NCI-H1694 treated with DMSO at 0.1 percent for 48 hours (cell line): Measurements from ENCODE around the gene DUSP7.
"Not testable (repeated sequence)": the region's sequence is repeated elsewhere in the genome, so short reads cannot be mapped to it uniquely, and the experiment has no call there.

ENCODE experiments used
- DNase-seq: peaks from one replicate; lab custom pipeline; 2025; lab: John Stamatoyannopoulos, UW

Gene DUSP7

DNA sequence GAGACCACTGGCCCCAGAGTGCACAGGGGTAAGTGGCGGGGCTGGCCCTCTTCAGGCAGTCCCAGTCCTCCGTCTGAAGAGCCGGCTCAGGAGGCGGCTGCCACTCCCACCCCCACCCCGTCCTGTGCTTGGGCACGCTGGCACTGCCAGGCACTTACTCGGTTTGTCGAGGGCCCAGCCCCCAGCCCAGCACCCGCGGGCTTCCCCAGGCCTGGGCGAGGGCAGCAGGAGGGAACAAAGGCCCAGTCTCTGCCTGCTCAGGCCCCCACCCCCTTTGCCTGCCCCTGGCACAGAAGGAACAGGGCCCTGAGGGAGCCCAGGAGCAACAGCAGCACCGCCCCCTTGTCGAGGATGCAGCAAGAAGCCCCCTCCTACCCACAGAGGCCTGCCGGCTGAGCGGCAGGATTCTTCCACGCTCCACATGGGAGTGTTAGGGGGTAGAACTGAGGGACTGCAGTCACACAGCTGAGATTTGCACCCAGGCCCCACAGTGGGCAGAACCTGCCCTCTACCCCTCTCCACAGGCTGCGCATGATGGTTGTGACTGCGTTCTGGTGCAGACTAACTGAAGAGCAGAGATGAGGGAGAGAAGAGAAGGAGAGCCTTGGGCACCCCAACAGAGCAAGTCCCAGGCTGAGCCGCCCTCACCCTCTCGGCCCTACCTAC lies 8.9 kb downstream of the DUSP7 start:
- DNase-seq, result no peak

DNA sequence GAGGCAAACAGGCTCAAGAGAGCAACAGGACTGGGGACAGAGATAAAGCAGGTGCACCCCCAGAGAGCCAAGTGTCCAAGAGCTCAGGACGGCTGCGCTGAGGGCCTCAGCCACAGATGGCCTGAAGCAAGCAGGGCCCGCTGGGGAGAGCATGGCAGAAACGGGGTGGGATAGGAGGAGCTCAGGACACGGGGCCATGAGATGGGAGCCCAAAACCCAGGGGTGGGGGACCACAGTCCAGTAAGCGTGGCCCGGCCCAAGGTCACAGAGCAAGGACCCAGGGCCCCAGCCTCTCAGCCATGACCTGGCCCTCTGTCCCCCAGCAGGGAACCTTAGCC lies 9.5 kb downstream of the DUSP7 start:
- no peak for DNase-seq

DNA sequence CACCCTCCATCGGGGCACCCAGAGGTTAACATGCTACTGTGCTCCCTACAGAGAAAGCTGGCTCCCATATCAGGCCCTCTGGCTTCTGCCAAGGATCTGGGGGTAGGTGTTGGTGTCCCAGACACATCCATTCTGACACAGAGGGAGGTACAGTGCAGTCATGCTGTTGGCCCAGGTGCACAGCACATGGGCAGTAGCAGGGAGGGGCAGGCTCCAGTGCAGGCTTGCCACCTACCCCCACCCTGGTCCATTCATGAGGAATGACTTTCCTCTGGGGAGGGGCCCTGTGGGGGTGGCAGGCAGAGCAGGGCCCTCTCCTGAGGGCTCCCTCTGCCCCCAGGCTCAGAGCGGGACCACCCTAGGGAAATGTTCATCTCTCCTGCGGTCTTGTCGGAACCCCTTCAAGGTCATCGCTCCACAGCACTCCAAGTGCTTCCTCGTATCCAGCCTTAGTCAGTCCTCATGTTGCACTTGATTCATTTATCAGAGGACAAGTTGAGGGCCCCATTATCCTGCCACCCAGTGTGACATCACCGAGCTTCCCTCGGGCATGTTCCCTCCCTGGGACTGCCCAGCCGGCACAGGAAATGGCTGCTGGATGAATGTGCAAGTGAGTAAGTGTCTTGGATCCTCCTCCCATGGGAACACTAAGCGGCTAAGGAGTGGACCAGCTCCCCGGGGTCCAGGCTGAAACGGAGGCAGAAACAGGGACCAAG lies 10.0 kb downstream of the DUSP7 start:
- no peak for DNase-seq

DNA sequence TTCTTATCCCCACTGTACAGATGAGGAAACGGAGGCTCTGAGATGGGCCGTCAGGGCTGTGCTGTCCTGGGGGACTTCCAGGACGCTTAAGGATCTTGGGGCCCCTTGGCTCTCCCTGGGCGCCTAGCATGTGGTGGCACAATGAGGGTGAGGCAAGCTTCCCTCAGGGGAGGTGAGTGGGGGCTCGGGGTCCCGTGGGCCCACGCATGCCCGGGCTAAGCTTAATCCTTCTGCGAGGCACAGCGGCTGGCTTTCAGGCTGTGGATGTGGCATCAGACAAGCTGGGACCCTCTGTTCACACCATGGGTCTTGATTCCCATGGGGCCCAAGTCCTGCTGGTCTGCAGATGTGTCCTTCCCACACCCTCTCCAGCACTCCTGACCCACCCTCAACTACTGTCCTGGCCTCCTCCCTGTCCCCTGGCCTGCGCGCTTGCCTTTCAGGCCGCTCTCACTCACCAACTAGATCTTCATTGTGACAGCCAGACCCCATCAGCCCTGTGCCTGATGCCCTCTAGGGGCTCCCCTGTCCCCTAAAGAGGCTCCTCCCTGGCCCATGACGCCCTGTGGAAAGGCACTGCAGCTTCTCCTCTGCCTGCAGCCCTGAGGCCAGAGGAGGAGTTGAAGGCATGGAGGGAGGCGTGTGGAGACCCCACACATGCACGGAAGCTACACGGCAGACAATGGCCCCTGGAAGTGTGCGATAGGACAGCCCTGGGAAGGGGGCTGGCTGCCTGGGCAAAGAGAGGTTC lies 11.3 kb downstream of the DUSP7 start:
- no peak for DNase-seq

DNA sequence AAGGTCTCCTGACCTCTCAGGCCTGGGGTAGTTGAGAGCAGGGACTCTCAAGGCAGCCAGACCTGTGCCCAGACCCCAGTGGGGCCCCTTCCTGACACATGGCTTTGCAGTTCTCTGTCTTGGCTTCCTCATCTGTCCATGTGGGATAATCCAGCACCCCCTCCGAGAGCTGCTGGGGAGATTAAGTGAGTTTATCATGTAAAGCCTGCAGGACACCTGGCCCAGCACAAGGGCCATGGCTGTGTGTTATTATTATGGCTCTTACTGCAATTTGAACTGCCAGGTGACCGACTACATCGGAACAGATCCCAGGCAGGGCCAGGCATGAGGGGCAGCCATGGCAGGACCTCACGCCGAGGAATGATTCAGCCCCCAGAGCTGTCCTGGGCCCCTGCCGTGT lies 12.6 kb downstream of the DUSP7 start:
- no peak for DNase-seq

DNA sequence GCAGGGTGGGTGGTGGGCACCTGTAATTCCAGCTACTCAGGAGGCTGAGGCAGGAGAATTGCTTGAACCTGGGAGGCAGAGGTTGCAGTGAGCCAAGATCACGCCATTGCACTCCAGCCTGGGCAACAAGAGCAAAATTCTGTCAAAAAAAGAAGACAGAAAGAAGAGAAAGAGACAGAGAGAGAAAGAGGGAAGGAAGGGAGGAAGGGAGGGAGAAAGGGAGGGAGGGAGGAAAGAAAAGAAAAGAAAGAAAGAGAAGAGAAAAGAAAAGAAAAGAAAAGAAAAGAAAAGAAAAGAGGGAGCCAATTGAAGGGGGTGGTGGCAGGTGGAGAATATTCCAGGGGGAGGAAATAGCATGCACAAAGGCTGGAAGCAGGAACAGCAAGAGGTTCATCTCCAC lies 13.3 kb downstream of the DUSP7 start:
- not testable (repeated sequence) for DNase-seq

DNA sequence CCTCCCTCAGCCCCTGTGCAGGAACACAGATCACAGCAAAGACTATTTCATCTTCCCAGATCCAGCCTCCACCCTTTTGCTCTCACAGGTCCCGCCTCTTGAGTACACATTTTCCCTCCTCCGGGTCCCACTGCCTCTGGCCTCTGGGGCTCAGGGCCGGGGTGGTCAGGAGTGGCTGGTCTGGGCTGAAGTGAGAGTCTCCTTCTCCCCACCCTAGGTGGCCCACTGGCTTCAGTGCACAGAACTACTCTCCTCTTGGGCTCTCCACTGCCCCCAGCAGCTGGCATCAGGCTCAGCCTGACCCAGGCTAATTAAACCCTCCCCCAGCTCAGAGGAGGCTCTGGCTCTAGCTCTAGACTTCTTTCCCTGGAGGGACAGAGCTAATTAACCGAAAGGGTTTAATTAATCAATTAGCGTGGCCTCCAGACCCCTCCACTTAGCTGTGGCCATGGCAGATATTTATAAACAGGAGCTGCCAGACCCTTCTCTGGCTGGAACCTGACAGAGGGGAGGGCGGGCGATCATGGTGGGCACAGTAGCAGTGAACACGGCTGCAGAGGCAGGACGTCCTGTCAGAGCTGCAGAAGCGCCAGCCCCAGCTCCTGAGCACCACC lies 15.1 kb downstream of the DUSP7 start:
- DNase-seq, result peak; percentile 5

DNA sequence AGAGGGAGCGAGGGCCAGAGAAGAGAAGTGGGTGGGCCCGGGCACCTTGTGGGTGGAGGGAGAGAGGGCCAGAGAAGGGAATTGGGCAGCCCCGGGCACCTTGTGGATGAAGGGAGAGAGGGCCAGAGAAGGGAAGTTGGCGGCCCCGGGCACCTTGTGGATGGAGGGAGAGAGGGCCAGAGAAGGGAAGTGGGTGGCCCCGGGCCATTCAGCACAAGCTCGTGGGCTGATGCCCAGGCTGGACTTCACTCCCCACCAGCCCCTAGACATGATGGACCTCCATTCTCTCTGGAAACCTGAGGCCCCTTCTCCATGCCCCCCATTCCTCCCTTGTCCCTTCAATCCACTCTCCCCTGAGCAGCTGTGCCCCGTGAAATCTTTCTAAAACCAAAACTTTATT lies 15.8 kb downstream of the DUSP7 start:
- DNase-seq, result no peak

DNA sequence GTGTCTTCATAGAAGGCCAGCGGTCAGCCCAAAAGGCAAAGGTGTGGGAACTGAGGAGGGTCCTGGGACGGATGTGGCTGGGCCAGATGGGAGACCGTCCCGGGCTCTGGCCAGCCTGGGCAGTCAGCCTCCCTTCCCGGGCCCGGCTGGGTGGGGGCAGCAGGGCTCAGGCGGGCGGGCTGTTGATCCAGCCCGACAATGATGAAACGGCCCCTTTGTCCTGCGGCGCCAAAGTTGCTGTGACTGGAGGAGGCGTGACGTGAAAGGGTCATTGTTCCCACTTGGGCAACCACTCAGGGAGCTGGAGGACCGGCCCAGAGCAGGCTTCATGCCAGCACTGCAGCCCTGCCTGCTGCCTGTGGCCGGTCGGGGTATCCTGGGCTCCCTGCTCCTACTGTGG lies 16.5 kb downstream of the DUSP7 start:
- no peak for DNase-seq

DNA sequence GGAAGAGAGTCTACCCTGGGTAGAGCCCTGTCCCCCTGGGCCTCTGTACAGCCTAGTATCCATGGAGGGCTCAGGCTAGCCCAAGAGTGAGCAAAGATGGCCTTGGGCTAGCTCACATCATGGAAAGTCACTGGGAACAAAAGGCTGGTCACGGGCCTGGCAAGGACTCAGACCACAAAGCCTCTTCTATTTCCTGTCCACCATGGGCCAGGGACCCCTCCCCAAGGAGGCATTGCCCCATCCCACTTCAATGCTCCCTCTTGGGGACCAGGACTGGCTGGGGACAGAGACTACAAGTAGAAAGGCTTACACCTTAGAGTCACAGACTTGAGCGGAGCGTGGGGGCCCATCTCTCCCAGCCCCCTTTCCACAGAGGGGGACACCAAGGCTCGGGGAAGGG lies 16.9 kb downstream of the DUSP7 start:
- DNase-seq, result no peak

DNA sequence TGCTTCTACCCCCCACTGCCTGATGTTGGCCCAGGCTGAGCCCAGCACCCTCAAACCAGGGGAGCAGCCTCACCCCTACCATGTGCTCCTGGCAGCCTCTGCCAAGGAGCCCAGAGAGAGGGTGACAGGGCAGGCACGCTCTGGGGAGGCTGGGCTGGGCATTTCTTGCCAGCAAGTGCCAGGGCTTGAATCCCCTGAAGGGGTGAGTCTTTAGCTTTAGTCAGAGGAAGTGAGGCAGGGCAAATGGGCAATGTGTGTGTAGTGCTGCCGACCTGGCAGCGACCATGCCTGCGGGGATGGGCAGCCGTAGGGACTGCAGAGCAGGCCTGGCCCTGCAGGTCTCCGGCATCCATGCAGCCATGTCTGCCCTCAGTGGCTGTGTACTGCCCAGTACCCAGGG lies 18.1 kb downstream of the DUSP7 start:
- no peak for DNase-seq

DNA sequence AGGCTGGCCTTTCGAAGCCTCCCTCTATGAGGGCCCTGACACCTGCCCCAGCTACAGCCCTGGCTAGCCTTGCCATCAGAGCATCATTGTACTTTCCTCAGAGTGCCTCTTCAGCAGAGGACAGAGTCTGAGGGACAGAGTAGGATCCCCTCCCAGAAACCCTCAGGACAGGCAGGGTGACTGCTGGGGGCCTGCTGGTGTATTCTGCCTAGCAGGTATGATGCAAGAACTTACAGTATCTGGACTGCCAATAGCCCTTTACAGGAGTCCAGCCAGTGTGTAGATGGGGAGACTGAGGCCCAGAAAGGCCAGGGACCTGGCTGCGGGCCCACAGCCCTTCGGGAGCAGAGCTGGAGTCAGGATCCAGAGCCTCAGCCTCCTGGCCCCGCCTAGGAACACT lies 19.1 kb downstream of the DUSP7 start:
- DNase-seq, result no peak

DNA sequence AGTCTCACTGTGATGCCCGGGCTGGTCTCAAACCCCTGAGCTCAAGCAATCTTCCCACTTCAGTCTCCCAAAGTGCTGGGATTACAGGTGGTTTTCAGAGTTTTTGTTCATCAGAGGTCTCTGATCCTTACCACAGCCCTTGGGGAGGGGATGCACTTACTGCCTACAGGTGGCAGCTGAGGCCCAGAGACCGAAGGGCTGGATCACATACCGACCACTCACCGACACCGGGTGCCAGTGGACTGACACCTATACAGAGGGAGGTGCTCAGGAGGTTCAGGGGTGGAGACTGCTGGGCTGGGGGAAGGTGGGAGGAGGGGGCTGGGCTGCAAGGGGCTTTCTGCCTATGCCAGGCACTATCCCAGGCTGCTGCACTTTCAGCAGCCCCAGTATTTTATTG lies 19.5 kb downstream of the DUSP7 start:
- DNase-seq, result no peak

DNA sequence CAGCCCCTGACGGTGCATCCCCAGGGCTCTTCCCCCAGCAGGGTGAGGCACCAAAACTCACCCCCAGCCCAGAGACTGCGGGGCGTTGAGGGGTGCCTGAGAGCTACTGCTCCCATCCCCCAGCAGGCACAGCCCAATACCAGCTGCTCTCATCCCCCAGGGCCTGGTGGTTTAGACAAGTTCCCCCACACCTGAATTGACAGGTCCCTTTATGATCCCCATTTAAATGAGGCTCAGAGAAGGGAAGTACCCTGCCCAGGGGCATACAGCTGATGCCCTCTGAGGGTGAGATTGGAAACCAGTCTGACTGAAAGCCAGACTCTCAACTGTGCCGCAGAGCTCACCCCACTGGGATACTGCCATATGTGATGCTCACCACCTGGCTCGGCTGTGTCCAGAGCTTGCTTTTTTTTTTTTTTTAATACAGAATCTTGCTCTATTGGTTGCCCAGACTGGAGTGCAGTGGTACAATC lies 20.1 kb downstream of the DUSP7 start:
- DNase-seq, result no peak

DNA sequence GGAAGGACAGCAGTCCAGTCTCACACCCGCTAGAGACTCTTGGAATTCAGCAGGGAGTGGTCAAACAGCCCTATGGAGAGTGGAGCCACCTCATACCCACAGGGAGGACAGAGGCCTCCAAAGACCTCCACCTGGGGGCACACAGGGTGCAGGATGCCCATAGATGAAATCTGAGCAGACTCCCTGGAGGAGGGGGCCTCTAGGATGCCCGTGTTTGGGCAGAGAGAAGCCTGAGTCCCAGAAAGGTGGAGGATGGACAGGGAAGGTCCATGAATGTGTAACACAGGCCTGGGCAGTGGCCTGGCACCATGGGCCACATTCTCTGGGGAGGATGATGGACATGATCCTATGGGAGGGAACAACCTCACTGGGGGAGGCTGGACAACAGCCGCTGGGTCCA lies 21.7 kb downstream of the DUSP7 start:
- DNase-seq, result no peak

DNA sequence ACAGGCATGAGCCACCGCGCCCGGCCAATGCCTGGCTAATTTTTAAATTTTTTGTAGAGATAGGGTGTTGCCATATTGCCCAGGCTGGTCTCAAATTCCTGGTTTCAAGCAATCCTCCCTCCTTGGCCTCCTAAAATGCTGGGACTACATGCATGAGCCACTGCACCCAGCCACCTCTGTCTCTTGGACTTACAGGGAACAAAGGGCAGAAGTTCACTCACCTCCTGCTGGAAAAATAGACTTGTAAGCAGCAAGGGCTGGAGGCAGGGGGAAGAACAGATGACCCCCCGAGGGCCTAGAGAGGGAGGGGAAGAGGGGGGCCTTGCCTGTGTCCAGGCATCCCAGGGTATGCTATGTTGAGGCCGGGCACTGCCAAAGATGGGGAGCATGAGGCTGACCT lies 22.2 kb downstream of the DUSP7 start:
- DNase-seq, result no peak

DNA sequence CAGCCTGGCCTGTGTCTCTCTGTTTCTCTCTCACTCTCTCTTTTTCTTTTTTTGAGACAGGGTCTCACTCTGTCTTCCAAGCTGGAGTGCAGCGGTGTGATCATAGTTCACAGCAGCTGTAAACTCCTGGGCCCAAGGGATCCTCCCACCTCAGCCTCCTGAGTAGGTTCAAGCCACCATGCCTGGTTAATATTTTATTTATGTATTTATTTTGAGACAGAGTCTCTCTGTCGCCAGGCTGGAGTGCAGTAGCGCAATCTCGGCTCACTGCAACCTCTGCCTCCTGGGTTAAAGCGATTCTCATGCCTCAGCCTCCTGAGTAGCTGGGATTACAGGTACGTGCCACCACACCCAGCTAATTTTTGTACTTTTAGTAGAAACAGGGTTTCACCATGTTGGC lies 22.6 kb downstream of the DUSP7 start:
- not testable (repeated sequence) for DNase-seq

DNA sequence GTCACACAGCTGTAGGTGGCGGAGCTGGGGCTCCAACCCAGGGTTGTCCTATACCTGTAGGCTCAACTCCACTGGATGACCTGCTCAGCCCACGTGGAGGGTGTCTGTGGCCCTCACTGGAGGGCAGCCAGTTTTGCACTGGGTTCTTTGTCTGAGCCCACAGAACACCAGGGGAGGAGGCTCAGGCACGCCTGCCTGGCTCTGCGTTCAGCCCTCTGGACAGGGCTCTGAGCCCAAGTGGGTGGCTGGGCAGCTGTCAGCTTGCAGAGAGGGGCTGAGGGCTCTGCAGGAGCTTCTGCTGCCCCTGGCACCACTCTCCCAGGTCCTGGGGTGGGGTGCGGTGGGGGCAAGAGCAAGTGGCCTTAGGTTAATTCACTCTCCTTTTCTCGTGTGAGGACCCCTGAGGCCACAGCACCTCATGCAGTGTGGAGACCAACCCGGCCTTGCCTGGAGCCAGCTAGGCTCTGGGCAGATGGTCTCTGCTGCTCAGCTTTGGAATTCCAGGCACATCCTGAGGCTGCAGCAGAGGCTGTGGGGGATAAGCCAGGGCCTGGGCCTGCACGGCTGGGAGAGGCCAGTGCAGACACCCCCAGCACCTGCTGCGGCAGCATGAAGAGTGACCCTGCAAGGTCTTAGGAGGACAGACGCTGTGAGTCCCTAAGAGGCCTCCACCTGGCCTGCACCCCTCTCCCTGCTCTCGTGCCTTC lies 23.5 kb downstream of the DUSP7 start:
- no peak for DNase-seq

DNA sequence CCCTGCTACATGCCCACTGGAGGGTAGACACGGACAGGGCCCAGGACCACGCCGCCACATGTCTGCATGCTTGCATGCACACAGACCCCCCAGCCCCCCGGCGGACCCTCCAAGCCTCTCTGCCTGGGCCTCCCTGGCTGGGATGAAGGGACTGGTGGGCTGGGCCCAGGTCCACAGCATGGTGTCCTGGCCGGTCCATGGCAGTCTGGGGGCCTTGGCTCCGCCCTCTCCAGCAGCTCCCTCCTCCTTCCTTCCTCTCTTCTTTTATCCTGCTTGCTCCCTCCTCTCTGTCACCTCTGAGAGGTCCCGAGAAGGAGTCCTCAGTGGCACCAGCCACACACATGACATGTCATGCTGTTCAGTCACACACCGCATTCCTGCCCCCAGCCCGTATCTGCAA lies 24.5 kb downstream of the DUSP7 start:
- DNase-seq, result no peak

DNA sequence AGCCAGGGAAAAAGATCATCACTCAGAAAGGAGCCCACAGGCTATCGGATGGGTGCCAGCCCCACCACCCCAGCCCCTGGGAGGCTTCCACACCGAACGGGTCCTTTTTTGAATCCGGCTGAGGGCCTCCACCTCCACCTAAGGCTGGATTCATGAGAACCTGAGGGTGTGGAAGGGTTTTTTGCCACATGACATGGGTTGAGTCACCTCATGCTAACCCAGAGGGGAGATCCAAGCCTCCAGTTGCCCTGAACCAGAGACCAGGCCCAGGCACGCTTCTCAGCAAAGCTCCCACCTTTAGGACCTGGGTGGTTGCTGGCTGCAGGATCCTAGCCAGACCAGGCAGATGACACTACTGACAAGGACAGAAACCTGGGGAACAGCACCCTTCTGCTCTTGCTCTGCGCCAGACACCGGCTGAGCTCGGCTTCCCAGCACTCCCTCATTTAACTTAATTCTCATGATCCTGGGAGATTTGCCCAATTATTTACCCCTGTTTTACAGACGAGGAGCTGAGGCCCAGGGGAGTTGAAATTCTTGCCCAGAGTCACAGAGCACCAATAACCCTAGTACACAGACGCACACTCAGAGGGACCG lies 25.6 kb downstream of the DUSP7 start:
- DNase-seq, result no peak

DNA sequence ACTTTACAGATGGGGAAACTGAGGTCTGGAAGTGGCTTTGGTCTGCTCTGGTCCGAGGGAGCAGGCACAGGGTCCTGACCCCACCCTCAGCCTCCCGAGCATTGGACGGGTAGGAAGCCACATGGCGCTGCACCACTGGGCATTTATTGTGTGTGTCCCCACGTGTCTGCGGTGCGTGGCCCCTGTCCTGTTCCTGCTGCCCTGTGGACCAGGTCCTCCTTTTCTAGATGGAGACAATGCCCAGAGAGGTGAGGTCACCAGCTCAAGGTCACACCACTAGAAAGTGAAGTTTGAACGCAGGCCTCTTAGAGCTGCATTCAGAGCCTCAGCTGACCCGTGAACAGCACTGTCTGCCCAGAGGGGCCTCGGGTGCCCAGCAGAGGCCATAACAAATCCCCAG lies 26.8 kb downstream of the DUSP7 start:
- DNase-seq, result no peak

DNA sequence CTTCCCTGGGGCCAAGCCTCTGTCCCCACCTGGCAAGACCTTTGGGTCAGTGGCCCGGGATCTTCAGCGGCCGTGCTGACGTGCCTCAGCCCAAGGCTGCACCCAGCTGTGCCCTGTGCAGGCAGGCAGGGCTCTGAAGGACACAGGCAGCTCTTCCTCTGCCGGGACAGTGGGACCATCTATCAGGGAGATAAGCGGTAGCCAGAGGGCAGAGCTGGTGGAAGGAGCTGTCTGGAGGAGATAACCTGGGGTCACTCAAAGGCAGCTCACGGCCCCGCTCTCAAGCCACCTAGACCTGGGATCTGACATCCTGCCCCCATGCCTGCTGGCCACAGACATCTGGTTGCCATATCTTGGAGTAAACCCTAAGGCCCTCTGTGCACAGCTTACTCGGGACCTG lies 27.3 kb downstream of the DUSP7 start:
- no peak for DNase-seq
